NCI-H2227 (cell line): ENCODE data around the gene FOCAD.
"Not testable (repeated sequence)": the region's sequence is repeated elsewhere in the genome, so short reads cannot be mapped to it uniquely, and the experiment has no call there.

Source experiments
- DNase-seq: peaks from one replicate; lab custom pipeline; 2025; ENCODE audit not compliant: unreplicated experiment; lab: John Stamatoyannopoulos, UW

Gene FOCAD

DNA sequence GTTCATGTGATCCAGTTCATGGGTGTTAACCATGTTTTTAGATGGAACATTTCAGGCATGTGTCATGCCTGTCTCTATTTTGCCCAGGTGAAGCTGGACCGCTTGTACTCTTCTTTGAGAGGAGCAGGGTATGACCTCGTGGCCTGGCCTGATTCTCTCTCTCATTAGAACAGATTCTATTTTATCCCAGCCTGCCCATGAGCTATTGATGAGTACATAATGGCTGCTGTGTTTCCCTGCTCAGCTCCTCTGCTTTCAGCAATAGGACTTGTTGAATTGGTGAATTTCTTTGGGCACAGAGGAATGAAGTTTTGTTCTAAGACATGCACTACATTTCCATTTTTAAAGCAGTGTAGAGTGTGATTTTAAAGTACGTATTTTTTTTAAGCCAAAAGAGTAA is 261.2 kb downstream of the FOCAD start:
- no peak for DNase-seq

DNA sequence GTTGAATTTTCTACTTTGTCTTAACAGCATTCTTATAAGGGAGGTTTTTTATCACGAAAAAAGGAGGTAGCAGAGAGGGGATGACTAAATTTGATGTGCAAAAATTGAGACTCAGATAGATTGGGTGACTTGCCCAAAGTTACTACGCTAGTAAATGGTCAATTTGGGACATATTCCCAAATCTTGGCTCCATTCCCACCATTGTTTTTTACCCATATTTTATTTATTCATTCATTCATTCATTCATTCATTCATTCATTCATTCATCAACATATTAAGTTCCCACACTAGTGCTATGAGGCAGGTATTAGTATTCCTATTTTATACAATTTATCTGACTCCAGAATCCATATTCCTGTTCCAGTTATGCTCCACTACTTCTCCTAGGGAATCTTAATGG is 261.8 kb downstream of the FOCAD start:
- no peak for DNase-seq

DNA sequence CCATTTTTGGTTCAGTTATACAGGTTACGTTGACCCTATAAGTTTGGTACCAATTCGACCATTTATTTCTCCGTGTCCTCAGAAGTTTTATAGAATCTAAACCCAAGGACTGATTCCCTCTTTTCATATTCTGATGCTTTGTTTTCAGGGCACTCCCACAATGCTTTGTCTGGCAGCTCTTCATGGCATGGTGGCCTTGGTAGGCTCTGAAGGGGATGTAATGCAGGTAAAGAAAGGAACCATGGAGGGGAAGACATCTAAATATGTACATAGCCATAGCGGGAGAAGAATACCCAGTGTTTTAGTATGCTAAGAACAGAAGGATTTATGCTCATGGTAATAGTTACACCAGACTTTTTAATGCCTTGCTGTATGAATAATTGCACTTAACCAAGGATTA is 264.6 kb downstream of the FOCAD start:
- DNase-seq = no peak

DNA sequence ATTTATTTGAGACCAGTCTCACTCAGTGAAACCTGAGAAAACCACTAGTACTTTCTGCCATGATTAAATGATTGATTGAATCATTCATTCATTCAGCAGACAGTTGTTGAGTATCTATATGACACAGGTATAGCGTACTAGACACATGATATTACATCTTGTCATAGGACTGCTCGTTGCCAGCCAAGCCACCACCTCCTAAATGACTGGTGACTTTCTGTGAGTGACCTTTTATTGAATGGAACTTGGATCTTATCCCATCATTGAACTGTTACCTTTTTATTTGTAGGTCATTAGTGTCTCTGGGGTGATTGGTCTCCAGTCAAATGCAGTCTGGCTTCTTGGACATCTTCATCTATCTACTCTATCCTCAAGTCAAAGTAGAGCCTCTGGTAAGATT is 266.6 kb downstream of the FOCAD start:
- no peak for DNase-seq

DNA sequence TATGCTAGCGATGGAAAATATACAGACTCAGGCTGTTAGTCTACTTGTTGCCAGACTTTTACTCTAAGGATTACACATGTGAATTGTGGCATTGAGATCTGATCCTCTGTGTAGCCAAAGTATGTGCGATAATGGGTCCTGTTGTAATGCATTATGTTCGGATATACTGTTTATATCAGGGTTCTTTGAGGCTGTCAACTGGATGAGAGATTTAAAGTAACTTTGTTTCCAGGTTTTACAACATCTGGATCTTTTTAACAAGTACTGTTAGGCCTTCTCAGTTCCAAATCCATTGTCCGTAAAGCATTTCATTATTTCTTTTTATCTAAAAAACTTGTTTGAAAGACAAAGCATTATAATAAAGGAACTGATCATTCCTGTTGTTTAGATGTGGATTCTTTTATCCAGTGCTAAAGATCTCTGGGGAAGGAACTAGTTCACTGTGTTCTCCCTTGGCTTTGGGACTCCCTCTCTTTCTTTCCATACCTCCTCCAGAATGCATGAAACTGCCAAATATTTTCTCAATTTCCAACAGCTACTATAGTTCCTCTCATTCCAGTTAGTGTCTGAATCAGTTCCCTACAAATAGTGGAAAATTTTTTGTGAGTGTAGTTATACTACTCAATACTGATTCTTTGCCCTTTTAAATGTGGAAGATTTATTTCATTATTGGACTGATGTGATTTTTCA is 278.6 kb downstream of the FOCAD start:
- DNase-seq = no peak

DNA sequence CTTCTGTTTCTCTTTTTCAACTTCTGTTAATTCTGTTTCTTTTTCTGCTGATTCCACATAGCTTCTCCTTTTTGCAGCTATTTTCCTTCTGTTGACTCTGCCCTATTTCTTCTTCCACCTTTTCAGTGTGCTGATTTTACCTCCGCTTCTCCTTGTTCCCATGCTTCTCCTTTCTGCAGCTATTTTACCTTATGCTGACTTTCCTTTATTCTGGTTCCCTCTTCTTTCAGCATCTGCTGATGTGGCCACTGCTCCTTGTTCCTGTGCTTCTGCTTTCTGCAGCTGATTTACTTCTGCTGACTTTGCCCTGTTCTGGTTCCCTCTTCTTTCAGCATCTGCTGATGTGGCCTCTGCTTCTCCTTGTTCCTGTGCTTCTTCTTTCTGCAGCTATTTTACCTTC is 288.6 kb downstream of the FOCAD start:
- DNase-seq = no peak

DNA sequence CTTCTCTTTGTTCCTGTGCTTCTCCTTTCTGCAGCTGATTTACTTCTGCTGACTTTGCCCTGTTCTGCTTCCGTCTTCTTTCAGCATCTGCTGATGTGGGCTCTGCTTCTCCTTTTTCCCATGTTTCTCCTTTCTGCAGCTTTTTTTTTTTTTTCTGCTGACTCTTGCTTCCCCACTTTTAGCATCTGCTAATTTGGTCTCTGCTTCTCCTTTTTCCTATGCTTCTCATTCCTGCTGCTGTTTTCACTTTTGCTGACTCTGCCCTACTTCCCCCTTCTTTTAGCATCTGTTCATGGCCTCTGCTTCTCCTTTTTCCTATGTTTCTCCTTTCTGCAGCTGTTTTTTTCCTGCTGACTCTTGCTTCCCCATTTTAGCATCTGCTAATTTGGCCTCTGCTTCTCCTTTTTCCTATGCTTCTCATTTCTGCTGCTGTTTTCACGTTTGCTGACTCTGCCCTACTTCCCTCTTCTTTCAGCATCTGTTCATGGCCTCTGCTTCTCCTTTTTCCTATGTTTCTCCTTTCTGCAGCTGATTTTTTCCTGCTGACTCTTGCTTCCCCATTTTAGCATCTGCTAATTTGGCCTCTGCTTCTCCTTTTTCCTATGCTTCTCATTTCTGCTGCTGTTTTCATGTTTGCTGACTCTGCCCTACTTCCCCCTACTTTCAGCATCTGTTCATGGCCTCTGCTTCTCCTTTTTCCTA is 289.3 kb downstream of the FOCAD start:
- not testable (repeated sequence) for DNase-seq

DNA sequence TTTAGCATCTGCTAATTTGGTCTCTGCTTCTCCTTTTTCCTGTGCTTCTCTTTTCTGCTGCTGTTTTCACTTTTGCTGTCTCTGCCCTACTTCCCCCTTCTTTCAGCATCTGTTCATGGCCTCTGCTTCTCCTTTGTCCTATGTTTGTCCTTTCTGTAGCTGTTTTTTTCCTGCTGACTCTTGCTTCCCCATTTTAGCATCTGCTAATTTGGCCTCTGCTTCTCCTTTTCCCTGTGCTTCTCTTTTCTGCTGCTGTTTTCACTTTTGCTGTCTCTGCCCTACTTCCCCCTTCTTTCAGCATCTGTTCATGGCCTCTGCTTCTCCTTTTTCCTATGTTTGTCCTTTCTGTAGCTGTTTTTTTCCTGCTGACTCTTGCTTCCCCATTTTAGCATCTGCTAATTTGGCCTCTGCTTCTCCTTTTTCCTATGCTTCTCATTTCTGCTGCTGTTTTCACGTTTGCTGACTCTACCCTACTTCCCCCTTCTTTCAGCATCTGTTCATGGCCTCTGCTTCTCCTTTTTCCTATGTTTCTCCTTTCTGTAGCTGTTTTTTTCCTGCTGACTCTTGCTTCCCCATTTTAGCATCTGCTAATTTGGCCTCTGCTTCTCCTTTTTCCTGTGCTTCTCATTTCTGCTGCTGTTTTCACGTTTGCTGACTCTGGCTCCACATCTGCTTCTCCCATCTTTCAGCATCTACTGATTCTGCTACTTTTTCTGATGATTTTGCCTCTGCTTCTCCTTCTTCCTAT is 290.3 kb downstream of the FOCAD start:
- not testable (repeated sequence) for DNase-seq

DNA sequence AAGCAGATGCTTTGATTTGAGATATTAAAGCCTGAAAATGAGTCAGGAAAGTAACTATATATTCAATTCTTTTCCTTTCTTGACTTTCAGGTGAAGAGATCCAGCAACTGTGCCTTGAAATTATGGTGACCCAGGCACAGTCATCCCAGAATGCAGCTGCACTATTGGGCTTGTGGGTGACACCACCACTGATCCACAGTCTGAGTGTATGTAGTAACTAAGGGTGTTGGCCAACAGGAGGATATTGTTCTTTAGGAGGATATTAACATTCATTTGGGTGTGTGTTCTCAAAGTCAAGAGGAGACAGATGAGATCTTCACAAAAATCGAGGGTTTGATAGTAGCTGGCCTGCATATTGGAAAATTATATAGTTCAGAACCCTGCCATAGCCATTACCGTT is 294.2 kb downstream of the FOCAD start:
- DNase-seq = no peak

DNA sequence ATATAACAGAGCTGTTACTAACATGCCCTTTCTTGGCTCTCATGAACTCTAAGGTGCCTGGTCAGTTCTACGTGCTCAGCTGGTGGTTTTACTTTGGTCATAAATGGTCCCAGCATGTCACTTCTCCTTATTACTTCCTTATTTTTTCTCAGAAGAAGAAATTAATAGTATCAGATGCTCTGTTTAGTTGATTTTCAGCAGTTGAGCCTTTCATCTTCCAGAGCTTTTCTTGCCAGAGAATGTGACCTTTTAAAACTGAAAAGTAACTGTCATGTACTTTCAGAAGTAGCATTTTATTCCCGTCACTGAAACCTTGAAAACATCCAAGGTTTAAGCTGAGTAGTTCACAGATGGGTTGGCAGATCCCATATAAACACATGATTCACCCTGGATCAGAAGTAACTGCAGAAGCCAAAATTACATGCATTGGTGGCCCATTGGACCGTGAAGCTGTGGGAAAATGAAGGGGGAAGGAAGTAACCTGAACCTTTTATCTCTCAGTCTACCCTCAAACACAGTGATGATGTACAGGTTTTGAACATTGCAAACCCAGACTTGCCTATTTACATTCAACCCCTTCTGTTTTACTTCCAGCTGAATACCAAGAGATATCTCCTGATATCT is 296.9 kb downstream of the FOCAD start:
- DNase-seq = no peak

DNA sequence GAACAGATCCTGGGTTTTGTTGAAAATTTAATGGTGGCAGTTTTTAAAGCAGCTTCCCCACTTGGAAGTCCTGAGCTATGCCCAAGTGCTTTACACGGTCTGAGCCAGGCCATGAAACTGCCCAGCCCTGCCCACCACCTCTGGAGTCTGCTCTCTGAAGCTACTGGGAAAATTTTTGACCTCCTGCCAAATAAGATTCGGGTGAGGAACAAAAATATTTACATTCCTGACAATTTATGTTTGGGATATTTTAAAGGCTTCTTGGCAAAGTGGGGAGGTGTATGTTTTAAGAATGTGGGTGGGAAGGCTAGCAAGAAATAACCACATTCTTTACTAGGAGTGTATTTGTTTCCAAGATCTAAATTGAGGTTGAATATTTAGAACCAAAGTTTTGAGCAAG is 297.4 kb downstream of the FOCAD start:
- DNase-seq = no peak

DNA sequence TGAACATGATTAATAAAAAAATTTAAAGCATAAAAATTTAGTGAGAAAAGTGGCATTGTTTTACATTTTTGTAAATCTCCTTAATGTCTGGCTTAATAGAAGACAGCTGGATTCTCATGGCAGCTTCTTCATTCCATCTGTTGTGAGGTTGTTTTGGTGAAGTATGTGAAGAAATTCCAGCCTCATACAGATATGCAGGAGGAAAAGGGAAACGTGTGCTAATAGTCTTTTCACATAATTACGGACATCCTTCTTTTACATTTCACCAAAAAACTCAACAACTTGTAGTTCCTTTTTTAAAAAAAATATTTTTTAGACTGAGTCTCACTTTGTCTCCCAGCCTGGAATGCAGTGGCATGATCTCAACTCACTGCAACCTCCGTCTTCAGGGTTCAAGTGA is 300.4 kb downstream of the FOCAD start:
- DNase-seq = no peak

DNA sequence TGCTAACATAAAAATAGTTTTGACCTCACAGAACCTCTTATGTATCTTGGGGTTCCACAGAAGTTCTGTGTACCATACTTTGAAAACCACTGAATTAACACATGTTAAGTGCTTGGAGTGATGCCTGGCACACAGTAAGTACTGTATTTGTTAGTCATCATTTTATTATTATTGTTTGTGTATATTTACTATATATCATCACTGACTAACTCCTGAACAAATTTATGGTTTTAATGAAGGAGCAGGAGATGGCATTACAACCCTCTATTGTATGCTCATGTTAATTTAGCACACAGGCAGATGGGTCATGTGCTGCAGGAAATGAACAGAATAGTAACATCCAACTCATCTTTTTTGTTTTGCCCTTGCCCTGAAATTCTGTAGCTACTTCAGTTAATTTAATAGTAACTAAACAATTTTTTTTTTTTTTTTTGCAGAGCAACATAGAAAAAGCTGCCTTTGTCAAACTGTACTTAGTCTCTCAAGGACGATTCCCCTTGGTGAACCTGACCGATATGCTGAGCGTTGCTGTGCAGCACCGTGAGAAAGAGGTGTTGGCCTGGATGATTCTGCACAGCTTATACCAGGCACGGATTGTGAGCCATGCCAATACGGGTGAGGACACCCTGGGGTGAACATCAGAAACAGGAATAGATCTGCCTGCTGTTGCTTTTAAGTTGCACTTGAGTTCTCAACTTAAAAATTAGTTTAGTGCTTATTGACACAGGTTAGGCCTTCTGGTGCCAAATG is 302.0 kb downstream of the FOCAD start:
- no peak for DNase-seq

DNA sequence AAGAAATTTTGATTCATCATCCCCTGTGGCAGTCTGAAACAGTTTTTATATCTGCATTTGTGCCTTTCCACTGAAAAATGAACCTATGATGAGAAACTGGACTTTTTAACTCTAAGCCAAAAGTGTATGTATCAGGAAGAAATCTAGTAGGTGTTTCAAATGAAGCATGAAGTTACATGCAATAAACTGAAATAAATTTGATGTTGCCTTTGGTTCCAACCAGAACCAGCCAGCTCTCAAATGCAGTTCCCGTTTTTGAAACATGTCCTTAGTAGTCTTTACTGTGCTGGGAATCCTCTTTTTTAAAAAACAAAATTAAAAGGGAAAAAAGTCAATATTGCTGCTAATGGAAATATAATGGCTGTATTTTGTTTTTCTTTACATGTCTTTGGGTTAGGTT is 303.5 kb downstream of the FOCAD start:
- DNase-seq = no peak

DNA sequence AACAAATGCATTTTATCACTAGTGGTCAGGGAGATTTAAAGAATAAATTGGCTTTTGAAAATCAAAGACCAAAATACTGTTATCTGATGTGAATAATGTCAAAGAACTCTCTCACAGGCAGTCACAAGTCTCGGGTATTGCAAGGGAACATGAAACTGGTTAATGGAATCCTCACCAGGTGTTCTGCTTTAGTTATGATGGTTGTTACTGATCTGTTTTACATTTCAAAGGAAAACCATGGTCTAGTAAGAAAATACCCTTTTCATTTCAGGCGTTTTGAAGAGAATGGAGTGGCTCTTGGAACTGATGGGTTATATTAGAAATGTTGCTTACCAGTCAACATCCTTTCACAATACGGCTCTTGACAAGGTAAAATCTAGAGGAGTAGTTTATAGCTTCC is 304.0 kb downstream of the FOCAD start:
- no peak for DNase-seq

DNA sequence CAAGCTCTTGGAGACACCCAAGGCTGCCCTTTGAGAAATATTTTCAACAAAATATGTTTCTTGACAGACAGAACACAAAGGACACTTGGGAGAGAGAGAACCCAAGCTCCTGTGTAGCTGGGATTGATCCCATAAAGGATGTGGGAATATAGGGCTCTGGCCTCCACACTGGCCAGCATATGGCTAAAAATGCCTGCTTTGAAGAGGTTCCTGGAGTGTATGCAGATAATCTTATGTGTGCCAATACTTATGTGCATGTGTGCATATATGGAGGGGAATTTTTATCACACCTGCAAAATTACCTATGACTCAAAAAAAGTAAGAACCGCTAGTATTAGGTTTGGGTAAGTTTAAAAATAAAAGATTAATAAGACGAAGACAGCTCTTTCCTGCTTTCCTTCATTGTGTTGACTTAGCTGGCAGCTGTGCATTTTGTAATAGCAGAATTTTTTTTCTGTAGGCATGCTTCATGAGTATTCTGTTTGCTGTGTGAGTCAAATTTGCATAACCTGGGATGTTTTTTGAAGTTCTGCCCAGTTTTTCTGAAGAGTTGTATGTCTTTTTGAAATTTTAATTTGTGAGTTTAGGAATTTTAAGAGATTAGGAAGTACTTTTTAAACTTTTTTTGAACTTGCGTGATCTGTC is 304.7 kb downstream of the FOCAD start:
- no peak for DNase-seq

DNA sequence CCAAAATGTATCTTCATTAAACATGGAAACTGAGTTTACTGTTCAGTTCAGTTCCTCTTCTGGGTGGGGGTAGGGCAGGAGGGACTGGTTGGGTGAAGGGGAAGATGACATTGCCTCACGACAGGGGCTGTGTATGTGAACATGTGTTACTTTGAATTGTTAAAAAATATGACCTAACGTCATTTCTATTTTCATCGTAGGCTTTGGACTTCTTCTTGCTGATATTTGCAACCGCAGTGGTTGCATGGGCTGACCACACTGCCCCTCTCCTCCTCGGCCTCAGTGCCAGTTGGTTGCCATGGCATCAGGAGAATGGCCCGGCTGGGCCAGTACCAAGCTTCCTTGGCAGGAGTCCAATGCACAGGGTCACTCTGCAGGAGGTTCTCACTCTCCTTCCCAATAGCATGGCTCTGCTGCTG is 305.9 kb downstream of the FOCAD start:
- DNase-seq = peak; percentile 32

DNA sequence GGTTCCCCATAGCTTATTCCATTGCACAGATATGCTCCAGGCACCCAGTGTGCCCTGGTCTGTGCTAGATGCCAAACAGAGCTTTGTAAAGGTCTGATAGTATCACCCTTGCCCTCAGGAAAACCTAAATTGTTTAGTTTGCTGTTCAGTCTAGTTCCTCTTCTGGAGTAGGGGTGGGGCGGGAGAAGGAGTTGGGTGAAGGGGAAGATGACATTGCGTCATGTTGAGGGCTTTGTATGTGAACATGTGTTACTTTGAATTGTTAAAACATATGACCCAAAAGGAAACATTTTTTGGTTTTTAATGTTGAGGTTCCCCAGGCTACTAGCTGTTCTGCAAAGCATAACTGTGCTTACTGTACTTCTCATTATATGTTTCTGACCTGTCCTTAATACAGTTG is 306.8 kb downstream of the FOCAD start:
- DNase-seq = no peak

DNA sequence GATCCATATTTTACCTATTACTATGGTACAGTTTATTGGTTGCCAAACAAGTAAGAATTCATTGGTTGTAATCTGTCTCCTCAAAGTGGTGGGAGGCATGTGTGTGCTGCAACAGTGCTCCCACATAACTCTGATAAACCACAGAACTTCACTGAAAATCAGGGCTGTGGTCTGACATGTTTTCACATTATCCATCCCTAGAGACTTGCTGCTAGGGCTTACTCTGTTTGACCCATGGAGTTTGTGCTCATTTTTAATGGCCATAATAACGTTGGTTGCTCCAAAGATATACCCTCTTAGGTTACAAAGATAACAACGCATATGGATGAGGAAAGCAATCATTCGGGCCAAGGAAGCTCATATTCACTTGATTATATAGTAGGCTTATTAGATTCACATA is 310.4 kb downstream of the FOCAD start:
- no peak for DNase-seq

DNA sequence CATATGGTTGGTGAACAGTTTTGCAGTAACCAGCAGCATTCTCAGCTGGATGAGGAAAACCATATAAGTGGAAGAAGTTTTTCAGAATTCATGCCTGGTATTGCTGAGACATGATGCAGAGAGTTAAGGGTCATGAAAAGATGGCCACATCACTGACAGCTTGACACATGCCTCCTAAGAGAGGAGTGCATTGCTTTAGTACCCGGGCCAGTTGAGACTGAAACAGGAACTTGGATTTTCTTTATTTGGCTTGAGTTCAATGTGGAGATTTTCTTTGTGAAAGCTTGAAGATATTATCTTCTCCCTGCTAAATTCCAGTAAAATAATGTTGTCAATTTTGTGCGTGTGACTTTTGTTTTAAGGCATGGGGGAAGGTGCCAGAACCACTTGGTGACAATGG is 311.6 kb downstream of the FOCAD start:
- DNase-seq = no peak

DNA sequence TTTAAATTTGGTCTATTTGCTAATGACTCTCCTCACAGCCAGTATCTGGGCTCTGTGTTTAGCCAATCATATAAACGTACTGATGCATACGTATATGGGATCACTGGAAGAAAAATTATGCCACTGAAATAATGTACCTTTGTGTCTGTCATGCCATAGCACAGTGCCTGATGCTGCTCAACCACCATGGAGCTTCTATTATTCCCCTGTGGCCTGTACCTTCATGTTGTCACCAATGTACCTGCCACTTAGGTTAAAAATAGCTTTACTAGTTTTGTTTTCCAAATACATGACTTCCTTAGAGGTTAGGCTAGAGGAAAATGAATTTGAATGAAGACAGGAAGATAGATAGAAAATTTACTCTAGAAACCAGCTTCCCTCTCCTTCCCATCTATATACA is 312.8 kb downstream of the FOCAD start:
- no peak for DNase-seq
